Fibroblast of the aortic adventitia (primary cell): Measurements from ENCODE around the gene MPG. TPM values are rescaled to one million over a fixed set of nuclear protein-coding genes. Genes with fewer than 3 reads are reported as not detected.

Experiments used
- DNase-seq: peaks from one replicate; pipeline ENCODE4 v3.0.0-alpha.2; 2010; ENCODE audit warnings: low read depth
- H3K4me3 ChIP-seq: 2 replicates; pipeline ENCODE4 v1.5.1; 2011; ENCODE audit warnings: low read depth, mild to moderate bottlenecking, control low read depth, low read length, moderate library complexity
- total RNA-seq: library from RNA; depleted of rRNA; stranded (reverse); fragments of >200 nt; gene quantifications from 2 replicates; pipeline ENCODE4 v1.2.3, GENCODE V29; 2012; ENCODE audit warnings: low replicate concordance
- TF ChIP-seq, protein P1 (sequence below): IDR thresholded peaks from 2 replicates; pipeline ENCODE4 v1.5.1; 2011; ENCODE audit warnings: mild to moderate bottlenecking, low read length, control low read depth, inconsistent platforms; ENCODE audit not compliant: insufficient read depth

The MPG gene
- total RNA-seq, 1 donor = 124 TPM

DNA sequence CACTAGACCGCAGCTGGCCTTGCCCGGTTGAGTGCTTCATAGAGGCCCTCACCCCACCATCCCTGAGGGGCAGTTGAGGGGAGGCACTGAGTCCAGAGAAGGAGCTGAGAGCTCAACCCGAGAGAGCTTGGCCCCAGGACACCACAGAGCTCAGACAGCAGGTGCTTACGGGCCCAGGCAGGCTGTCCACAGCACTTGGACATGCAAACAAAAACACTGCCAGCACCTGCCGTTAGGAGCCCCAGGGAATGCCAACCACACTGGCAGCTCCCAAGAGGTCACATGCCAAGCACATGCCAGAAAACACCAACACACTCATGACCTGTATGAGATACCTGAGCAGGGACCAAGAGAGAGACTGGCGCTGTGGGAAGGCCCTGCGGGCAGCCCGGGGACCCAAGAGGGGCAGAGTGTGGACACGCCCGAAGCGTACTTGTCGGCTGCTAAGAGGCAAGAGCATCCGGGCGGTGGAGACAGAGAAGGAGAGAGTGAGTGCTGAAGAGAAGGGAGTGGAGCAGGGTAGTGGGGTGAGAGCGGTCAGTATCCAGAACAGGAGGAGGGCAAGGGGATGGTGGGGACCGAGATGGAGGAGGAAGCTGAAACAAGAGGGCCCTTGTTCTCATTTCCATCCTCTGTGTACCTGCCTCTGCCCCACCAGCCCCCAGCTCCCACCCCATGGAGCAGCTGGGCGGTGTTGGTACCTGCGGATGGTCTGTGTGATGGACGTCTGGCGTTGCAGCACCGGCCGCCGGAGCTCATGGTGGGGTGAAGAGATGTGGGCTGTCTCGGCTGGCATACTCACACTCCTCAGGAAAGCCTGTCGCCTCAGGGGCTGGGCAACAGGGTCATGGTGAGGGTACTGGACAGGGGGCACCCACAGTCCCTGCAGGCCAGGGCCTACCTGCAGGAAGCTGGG lies 13.8 kb upstream of the MPG start:
- TF ChIP-seq, protein P1, sequence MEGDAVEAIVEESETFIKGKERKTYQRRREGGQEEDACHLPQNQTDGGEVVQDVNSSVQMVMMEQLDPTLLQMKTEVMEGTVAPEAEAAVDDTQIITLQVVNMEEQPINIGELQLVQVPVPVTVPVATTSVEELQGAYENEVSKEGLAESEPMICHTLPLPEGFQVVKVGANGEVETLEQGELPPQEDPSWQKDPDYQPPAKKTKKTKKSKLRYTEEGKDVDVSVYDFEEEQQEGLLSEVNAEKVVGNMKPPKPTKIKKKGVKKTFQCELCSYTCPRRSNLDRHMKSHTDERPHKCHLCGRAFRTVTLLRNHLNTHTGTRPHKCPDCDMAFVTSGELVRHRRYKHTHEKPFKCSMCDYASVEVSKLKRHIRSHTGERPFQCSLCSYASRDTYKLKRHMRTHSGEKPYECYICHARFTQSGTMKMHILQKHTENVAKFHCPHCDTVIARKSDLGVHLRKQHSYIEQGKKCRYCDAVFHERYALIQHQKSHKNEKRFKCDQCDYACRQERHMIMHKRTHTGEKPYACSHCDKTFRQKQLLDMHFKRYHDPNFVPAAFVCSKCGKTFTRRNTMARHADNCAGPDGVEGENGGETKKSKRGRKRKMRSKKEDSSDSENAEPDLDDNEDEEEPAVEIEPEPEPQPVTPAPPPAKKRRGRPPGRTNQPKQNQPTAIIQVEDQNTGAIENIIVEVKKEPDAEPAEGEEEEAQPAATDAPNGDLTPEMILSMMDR = no peak
- DNase-seq = no peak
- no peak overlapping the region for H3K4me3 ChIP-seq

DNA sequence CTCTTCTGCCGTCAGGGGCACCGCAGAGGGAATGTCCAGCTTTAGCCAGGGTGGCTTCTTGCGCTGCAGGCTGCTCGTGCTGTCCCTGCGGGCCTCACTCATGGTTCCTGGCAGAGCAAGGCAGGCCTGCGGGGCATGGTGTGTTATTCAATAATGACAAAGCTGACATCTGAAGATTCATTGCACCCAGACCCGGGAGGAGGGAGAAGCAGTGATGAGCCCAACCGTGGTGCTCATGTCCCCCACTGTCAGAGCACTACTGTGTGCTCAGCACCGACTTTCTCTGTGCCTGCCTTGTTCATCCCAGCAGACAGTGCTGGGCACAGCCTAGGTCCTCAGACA lies 13.1 kb upstream of the MPG start:
- no peak for DNase-seq
- TF ChIP-seq, protein P1 = no peak

DNA sequence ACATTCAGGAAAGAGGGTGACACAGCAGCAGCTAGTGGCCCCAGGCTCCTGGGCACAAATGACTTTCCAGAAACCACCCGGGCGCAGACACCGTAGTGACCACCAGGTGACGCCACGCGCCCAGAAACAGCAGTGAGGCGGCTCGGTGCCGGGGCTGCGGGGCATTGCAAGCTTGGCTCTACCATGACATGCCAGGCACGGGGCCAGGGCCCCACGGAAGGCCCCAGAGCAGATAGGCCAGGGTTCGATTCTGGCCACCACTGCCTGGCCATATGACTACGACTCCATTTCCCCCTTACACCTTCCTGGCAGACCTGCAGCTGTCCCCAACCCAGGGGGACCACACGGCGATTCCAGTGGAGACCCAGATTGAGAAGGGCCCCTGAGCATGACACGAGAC lies 12.3 kb upstream of the MPG start:
- H3K4me3 ChIP-seq = no peak overlapping the region
- TF ChIP-seq, protein P1 = peak; percentile 96
- DNase-seq = peak; percentile 75

More for the DNA sequence above, 13.1 kb upstream of the MPG start:
- H3K4me3 ChIP-seq = no peak overlapping the region

DNA sequence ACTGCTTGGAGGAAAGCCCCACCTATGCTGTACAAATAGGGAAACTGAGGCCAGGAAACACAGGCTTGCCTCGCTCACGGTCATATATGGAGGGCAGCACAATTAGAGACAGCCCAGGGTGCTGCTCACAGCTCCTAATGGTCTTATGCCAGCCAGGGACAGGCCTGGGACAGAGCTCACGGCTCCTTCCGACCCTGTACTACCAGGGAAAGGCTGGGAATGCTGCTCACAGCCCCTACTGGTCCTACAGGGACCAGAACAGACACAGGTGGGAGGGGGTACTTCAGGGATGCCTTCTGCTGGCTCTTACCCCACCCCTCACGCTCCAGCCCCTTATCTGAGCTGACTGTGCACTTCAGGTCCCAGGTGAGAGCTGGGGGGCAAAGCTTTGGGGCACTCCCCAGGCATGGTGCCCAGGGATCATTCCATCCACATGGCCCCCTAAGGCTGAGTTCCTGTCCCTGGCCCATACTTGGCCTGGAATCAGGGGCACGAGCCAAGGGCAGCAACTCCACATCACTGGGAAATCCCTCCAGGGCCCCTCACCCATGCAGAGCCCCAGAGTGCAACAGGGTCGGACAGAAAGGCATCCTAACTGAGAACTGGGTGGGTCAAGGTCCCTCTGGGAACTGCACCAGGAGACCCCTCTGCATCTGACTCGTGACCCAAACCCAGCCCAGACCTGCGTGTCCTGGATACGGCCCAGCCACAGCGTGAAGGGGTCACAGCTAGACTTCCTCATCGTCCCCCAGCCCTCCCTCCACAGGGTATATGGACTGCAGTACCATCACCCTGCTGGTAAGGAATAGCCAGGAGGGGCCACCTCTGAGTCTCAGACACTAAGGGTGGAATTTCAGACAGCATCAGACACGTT lies 11.5 kb upstream of the MPG start:
- no peak overlapping the region for H3K4me3 ChIP-seq
- no peak for DNase-seq
- TF ChIP-seq, protein P1 = no peak

DNA sequence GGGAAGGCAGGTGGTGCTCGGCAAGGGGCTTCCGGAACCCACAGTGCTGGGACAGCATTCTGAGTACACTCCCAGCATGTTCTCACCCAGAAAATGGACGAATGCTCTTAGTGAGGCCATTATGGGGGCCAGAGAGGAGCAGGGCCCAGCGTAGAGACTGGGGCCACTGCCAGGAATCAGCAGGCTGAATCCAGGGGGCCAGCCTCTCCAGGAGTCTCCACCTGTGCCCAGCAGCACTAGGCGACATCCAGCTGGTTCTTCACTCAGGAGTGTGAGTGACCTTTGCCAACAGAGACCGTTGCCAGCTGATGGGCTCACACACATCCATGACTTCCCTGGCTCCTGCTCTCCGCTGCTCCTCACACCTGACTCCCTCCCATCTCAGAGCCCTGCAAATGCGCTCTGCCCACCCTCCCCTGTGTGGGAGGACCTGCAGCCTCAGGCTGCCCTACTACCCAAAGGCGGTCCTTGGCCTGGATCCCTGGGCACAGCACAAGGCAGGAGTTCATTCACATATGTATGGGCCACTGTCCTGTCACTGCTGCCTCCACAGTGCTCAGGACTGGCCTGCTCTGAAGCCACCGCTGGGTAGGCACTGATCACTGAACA lies 10.7 kb upstream of the MPG start:
- TF ChIP-seq, protein P1 = no peak
- DNase-seq = no peak
- H3K4me3 ChIP-seq = no peak overlapping the region

DNA sequence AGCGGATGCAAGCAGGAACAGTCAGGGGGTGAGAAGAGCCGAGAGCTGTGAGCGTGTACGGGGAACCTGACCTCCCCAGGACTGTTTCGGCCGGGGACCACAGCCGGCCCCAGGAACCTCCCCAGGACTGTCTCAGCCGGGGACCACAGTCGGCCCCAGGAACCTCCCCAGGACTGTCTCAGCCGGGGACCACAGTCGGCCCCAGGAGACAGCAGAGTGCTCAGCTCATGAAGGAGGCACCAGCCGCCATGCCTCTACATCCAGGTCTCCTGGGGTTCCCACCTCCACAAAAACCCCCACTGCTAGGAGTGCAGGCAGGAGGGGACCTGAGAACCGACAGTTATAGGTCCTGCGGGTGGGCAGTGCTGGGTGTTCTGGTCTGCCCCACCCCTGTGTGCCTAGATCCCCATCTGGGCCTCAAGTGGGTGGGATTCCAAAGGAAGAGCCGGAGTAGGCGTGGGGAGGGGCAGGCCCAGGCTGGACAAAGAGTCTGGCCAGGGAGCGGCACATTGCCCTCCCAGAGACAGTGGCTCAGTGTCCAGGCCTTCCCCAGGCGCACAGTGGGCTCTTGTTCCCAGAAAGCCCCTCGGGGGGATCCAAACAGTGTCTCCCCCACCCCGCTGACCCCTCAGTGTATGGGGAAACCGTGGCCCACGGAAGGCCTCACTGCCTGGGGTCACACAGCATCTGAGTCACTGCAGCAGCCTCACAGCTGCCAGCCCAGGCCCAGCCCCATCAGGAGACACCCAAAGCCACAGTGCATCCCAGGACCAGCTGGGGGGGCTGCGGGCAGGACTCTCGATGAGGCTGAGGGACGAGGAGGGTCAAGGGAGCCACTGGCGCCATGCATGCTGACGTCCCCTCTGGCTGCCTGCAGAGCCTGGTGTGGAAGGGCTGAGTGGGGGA lies 9.9 kb upstream of the MPG start:
- H3K4me3 ChIP-seq = no peak overlapping the region
- peak; percentile 27 for DNase-seq
- TF ChIP-seq, protein P1 = no peak
